GM15510 (cell line): ENCODE data around the gene RUNX2.

Experiments
- POLR2A ChIP-seq: IDR thresholded peaks from 3 replicates; pipeline ENCODE4 v1.6.1; 2011; ENCODE audit warnings: borderline replicate concordance; ENCODE audit not compliant: insufficient read length; ENCODE audit errors: extremely low read depth

RUNX2 gene

GRCh38 chr6:45491874-45492273 lies 163.7 kb downstream of the RUNX2 start:
- TF ChIP-seq POLR2A = no peak

- TF ChIP-seq POLR2A = no peak
Measured at GRCh38 chr6:45493761-45494160, 165.6 kb downstream of the RUNX2 start.

GRCh38 chr6:45494416-45495135 lies 166.4 kb downstream of the RUNX2 start:
- TF ChIP-seq POLR2A = no peak

GRCh38 chr6:45495429-45496084 lies 167.4 kb downstream of the RUNX2 start:
- no peak for TF ChIP-seq POLR2A

- no peak for TF ChIP-seq POLR2A
Measured at GRCh38 chr6:45496085-45496433, 167.9 kb downstream of the RUNX2 start.

GRCh38 chr6:45498591-45498990 lies 170.5 kb downstream of the RUNX2 start:
- no peak for TF ChIP-seq POLR2A

GRCh38 chr6:45500924-45501816 lies 173.0 kb downstream of the RUNX2 start:
- TF ChIP-seq POLR2A = no peak

GRCh38 chr6:45502456-45502855 lies 174.3 kb downstream of the RUNX2 start:
- no peak for TF ChIP-seq POLR2A

- TF ChIP-seq POLR2A = no peak
Measured at GRCh38 chr6:45504947-45505346, 176.8 kb downstream of the RUNX2 start.

- TF ChIP-seq POLR2A = no peak
Measured at GRCh38 chr6:45505470-45505869, 177.3 kb downstream of the RUNX2 start.

- no peak for TF ChIP-seq POLR2A
Measured at GRCh38 chr6:45507186-45507585, 179.1 kb downstream of the RUNX2 start.

GRCh38 chr6:45509426-45509825 lies 181.3 kb downstream of the RUNX2 start:
- no peak for TF ChIP-seq POLR2A

GRCh38 chr6:45512717-45513116 lies 184.6 kb downstream of the RUNX2 start:
- no peak for TF ChIP-seq POLR2A

GRCh38 chr6:45513213-45513618 lies 185.1 kb downstream of the RUNX2 start:
- no peak for TF ChIP-seq POLR2A

- no peak for TF ChIP-seq POLR2A
Measured at GRCh38 chr6:45513843-45514242, 185.7 kb downstream of the RUNX2 start.
